HL-60 (cell line): ENCODE results near the gene C19orf47.

ENCODE experiments used
- CTCF ChIP-seq: IDR thresholded peaks from one replicate; pipeline ENCODE4 v1.5.1; 2011; ENCODE audit warnings: low read length, control low read depth, inconsistent platforms; ENCODE audit not compliant: insufficient read depth
- GABPA ChIP-seq: IDR thresholded peaks from 2 replicates; pipeline ENCODE4 v1.6.1; 2012; ENCODE audit warnings: low read depth
- POLR2AphosphoS5 ChIP-seq: IDR thresholded peaks from 2 replicates; pipeline ENCODE4 v1.6.1; 2012; ENCODE audit warnings: low read depth
- REST ChIP-seq: IDR thresholded peaks from 2 replicates; pipeline ENCODE4 v1.6.1; 2012; ENCODE audit warnings: low read depth; ENCODE audit not compliant: insufficient replicate concordance
- SPI1 ChIP-seq: IDR thresholded peaks from 2 replicates; pipeline ENCODE4 v1.6.1; 2012; ENCODE audit warnings: low read depth, mild to moderate bottlenecking, borderline replicate concordance

- TF ChIP-seq CTCF (no peak), POLR2AphosphoS5 (no peak), GABPA (no peak), SPI1 (no peak), REST (no peak)
Measured at GRCh38 chr19:40357640-40358039, 9.4 kb upstream of the C19orf47 start.
